CD4-positive, alpha-beta T cell (primary cell): ENCODE data around the gene SIGLEC6. TPM values are rescaled to one million over a fixed set of nuclear protein-coding genes. Genes with fewer than 3 reads are reported as not detected.

Experiments used
- ATAC-seq: fragments of 200-7000 bp; cut with Tn5 transposase; one replicate; pipeline ENCODE4 v1.10.0; 2022; ENCODE audit warnings: mild to moderate bottlenecking; ENCODE audit not compliant: poor library complexity
- CTCF ChIA-PET: fragments of 350-600 bp; sonication (Branson Sonifier 250); formaldehyde crosslinking; loops from one replicate; lab custom pipeline; 2021; ENCODE audit warnings: antibody characterized with exemption, inconsistent platforms; lab: Charles Lee
- POLR2A ChIA-PET: fragments of 350-600 bp; sonication (Branson Sonifier 250); formaldehyde crosslinking; loops from one replicate; lab custom pipeline; 2021; ENCODE audit warnings: antibody characterized with exemption, inconsistent platforms; lab: Charles Lee
- DNase-seq, 14 experiments: peaks; one replicate each; pipeline ENCODE4 v3.0.0-alpha.2; 2013 to 2020; ENCODE audit warnings: mixed read lengths in 2 of 14
- H3K27ac ChIP-seq, 2 donors: one replicate each; pipeline versions ENCODE4 v1.5.1 to v1.7.0; 2013; ENCODE audit warnings: low read length in 2 of 2, low read depth in 1 of 2, mild to moderate bottlenecking in 1 of 2
- H3K27me3 ChIP-seq, 2 experiments: 1 replicate in 1 of 2; 2 replicates in 1 of 2; pipeline versions ENCODE4 v1.6.1 to v1.7.0; 2013; ENCODE audit warnings: low read length in 2 of 2, control low read depth in 1 of 2, mild to moderate bottlenecking in 1 of 2, moderate library complexity in 1 of 2; ENCODE audit not compliant: insufficient read depth in 2 of 2, control insufficient read depth in 1 of 2
- H3K36me3 ChIP-seq: one replicate; pipeline ENCODE4 v1.6.1; 2013; ENCODE audit warnings: low read length, control low read depth; ENCODE audit not compliant: insufficient read depth
- H3K4me1 ChIP-seq: one replicate; pipeline ENCODE4 v1.6.1; 2013; ENCODE audit warnings: low read length, control low read depth; ENCODE audit not compliant: insufficient read depth
- H3K4me3 ChIP-seq: one replicate; pipeline ENCODE4 v1.5.1; 2013; ENCODE audit warnings: mild to moderate bottlenecking, low read length, moderate library complexity
- H3K9me3 ChIP-seq, 2 experiments: 1 replicate in 1 of 2; 2 replicates in 1 of 2; pipeline versions ENCODE4 v1.6.1 to v1.7.0; 2013; ENCODE audit warnings: low read length in 2 of 2, mild to moderate bottlenecking in 2 of 2, control low read depth in 1 of 2, moderate library complexity in 1 of 2; ENCODE audit not compliant: control insufficient read depth in 1 of 2, insufficient read depth in 1 of 2
- H3K27ac Mint-ChIP-seq: one replicate; pipeline ENCODE4 v1.8.0; 2020; ENCODE audit warnings: mixed read lengths
- H3K27me3 Mint-ChIP-seq: one replicate; pipeline ENCODE4 v1.8.0; 2021; ENCODE audit warnings: mixed read lengths
- H3K36me3 Mint-ChIP-seq: one replicate; pipeline ENCODE4 v1.8.0; 2021; ENCODE audit warnings: low read depth, mixed read lengths
- H3K4me1 Mint-ChIP-seq: one replicate; pipeline ENCODE4 v1.8.0; 2021; ENCODE audit warnings: low read depth, mixed read lengths
- H3K4me3 Mint-ChIP-seq: one replicate; pipeline ENCODE4 v1.8.0; 2020; ENCODE audit warnings: mild to moderate bottlenecking, mixed read lengths
- H3K9me3 Mint-ChIP-seq: one replicate; pipeline ENCODE4 v1.8.0; 2020; ENCODE audit warnings: mixed read lengths
- CTCF ChIP-seq: fragments of 200-600 bp; IDR thresholded peaks from one replicate; pipeline ENCODE4 v1.8.0; 2022; ENCODE audit warnings: antibody characterized with exemption, mild to moderate bottlenecking
- intact Hi-C, 2 experiments: fragments of 100-400 bp; cut with DNase I in 1 of 2; cut with micrococcal nuclease in 1 of 2; formaldehyde crosslinking; loops; one replicate each; pipeline versions ENCODE4 v1.15.1 to v1.9.0; 2023 to 2025; cut with DNase I, micrococcal nuclease
- total RNA-seq, 174 experiments: library from RNA in 2 of 174; stranded (reverse) in 2 of 174; gene quantifications; one replicate each; pipeline ENCODE4 v1.2.3 and lab custom pipeline; 2021 to 2026

SIGLEC6 gene
- total RNA-seq, 2 experiments from 2014 or later: 0.14 to 0.36 TPM

GRCh38 chr19:51560339-51560738 is 28.9 kb upstream of the SIGLEC6 start:
- no peaks in the 10 kb centered on the region for H3K36me3 ChIP-seq
- no peaks in the 10 kb centered on the region for H3K4me1 ChIP-seq
- Mint-ChIP-seq H3K36me3 (no peaks in the 10 kb centered on the region), H3K27me3 (peaks cover 85% of the 10 kb centered on the region), H3K4me1 (no peaks in the 10 kb centered on the region), H3K4me3 (no peak overlapping the region), H3K27ac (no peak overlapping the region), H3K9me3 (no peaks in the 10 kb centered on the region)
- no peak for DNase-seq
- no peak overlapping the region for H3K27ac ChIP-seq
- CTCF ChIA-PET: no interaction called here
- no peak for TF ChIP-seq CTCF
- H3K9me3 ChIP-seq: no peaks in the 10 kb centered on the region
- no peak overlapping the region for H3K4me3 ChIP-seq
- H3K27me3 ChIP-seq: peaks cover 26 to 42% of the 10 kb centered on the region in 2 experiments
- intact Hi-C loops: loop anchor here in 1 of 2 experiments (5.0 kb wide), 1 partner anchor 37 kb away; no protein-coding TSS in a partner anchor
- POLR2A ChIA-PET: no interaction called here
- ATAC-seq: no peak

- Mint-ChIP-seq H3K36me3 (no peaks in the 10 kb centered on the region), H3K9me3 (peaks cover under 1% of the 10 kb centered on the region), H3K27ac (no peak overlapping the region), H3K27me3 (peaks cover 85% of the 10 kb centered on the region), H3K4me1 (no peaks in the 10 kb centered on the region), H3K4me3 (no peak overlapping the region)
- H3K36me3 ChIP-seq: no peaks in the 10 kb centered on the region
- no peak overlapping the region for H3K27ac ChIP-seq
- TF ChIP-seq CTCF: no peak
- POLR2A ChIA-PET: no interaction called here
- DNase-seq: no peak
- H3K4me1 ChIP-seq: no peaks in the 10 kb centered on the region
- intact Hi-C loops: no loop called here
- H3K9me3 ChIP-seq: no peaks in the 10 kb centered on the region
- CTCF ChIA-PET: no interaction called here
- no peak for ATAC-seq
- no peak overlapping the region for H3K4me3 ChIP-seq
- peaks cover 15 to 31% of the 10 kb centered on the region in 2 experiments for H3K27me3 ChIP-seq
These were observed 27.8 kb upstream of the SIGLEC6 start for GRCh38 chr19:51559240-51559639.

GRCh38 chr19:51552996-51553725 is 21.7 kb upstream of the SIGLEC6 start:
- Histone ChIP-seq H3K36me3 (no peaks in the 10 kb centered on the region), H3K4me3 (no peak overlapping the region), H3K4me1 (peaks cover 8% of the 10 kb centered on the region), H3K27me3 (peaks cover 14 to 28% of the 10 kb centered on the region in 2 experiments), H3K27ac (no peak overlapping the region), H3K9me3 (peaks cover 0 to 9% of the 10 kb centered on the region in 2 experiments)
- ChIA-PET CTCF (no interaction called here), POLR2A (no interaction called here)
- Mint-ChIP-seq H3K27ac (no peak overlapping the region), H3K4me1 (peaks cover 15% of the 10 kb centered on the region), H3K27me3 (peaks cover 80% of the 10 kb centered on the region), H3K4me3 (no peak overlapping the region), H3K36me3 (no peaks in the 10 kb centered on the region), H3K9me3 (peaks cover 2% of the 10 kb centered on the region)
- TF ChIP-seq CTCF: no peak
- ATAC-seq (no peak), DNase-seq (peak in 7 of 14 experiments; percentile 3 to 52 (median 18))
- intact Hi-C loops: no loop called here
